Measurements from ENCODE around the gene GCK.

DNA sequence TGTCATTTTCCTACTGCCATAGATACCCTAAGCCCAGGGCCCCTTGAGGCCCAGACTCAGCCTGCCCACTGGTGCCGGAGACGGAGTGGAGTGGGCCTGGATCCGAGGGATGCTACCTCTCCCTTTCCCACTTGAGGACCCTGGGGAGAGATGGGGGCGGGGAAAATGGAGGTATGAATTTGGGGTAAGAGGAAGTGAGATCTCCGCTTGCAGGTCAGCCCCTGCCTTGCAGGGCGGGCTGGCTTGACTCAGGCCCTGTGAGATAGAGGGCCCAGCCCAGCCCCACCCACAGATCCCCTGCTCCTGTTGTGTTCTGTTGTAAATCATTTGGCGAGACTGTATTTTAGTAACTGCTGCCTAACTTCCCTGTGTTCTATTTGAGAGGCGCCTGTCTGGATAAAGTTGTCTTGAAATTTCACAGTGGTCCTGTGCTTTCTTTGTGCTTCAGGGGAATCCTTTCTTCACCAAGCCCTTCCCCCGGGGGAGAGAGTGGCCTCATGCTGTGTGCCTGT lies 24.7 kb upstream of the GCK start:
- TF ChIP-seq, protein P1, sequence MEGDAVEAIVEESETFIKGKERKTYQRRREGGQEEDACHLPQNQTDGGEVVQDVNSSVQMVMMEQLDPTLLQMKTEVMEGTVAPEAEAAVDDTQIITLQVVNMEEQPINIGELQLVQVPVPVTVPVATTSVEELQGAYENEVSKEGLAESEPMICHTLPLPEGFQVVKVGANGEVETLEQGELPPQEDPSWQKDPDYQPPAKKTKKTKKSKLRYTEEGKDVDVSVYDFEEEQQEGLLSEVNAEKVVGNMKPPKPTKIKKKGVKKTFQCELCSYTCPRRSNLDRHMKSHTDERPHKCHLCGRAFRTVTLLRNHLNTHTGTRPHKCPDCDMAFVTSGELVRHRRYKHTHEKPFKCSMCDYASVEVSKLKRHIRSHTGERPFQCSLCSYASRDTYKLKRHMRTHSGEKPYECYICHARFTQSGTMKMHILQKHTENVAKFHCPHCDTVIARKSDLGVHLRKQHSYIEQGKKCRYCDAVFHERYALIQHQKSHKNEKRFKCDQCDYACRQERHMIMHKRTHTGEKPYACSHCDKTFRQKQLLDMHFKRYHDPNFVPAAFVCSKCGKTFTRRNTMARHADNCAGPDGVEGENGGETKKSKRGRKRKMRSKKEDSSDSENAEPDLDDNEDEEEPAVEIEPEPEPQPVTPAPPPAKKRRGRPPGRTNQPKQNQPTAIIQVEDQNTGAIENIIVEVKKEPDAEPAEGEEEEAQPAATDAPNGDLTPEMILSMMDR (IDR thresholded peaks at IDR 0.05; ENCODE audit: insufficient read depth, low read length, poor library complexity, severe bottlenecking): no peak
- no peak for TF ChIP-seq EZH2phosphoT487 (conservative IDR thresholded peaks at IDR 0.05; ENCODE audit: low read length)
